HepG2 (cell line): ENCODE measurements around the gene MYBPC2. TPM values are rescaled to one million over a fixed set of nuclear protein-coding genes. Genes with fewer than 3 reads are reported as not detected.

Experiments
- HCFC1 ChIP-seq: fragments of 150-350 bp; IDR thresholded peaks from 2 replicates; pipeline ENCODE4 v1.6.1; 2014; ENCODE audit warnings: low read depth, low read length
- KDM1A ChIP-seq: IDR thresholded peaks from 2 replicates; pipeline ENCODE4 v1.6.1; 2016; ENCODE audit warnings: missing compliant biosample characterization
- KDM4B ChIP-seq: sonication (generic); formaldehyde crosslinking; IDR thresholded peaks from 2 replicates; pipeline ENCODE4 v1.4.0; 2020; ENCODE audit warnings: missing genetic modification reagents
- MED1 ChIP-seq: sonication (generic); formaldehyde crosslinking; IDR thresholded peaks from 2 replicates; pipeline ENCODE4 v1.4.0; 2020; ENCODE audit warnings: missing genetic modification reagents
- NR2F6 ChIP-seq, 2 experiments: IDR thresholded peaks; 2 replicates each; pipeline ENCODE4 v1.6.1; 2016; ENCODE audit warnings: antibody characterized with exemption in 1 of 2, mild to moderate bottlenecking in 1 of 2
- PRDM15 ChIP-seq: sonication (generic); formaldehyde crosslinking; IDR thresholded peaks from 2 replicates; pipeline ENCODE4 v1.4.0; 2020; ENCODE audit warnings: missing genetic modification reagents
- RAD51 ChIP-seq: fragments of 450-650 bp; IDR thresholded peaks from 2 replicates; pipeline ENCODE4 v1.6.1; 2016; ENCODE audit warnings: borderline replicate concordance
- SIN3B ChIP-seq: fragments of 150-350 bp; IDR thresholded peaks from 2 replicates; pipeline ENCODE4 v1.6.1; 2014; ENCODE audit warnings: low read length
- SRY ChIP-seq: sonication (generic); formaldehyde crosslinking; IDR thresholded peaks from 2 replicates; pipeline ENCODE4 v1.8.0; 2022; ENCODE audit warnings: mild to moderate bottlenecking, missing genetic modification reagents
- TRIM22 ChIP-seq: fragments of 450-650 bp; IDR thresholded peaks from 2 replicates; pipeline ENCODE4 v1.6.1; 2017
- ZBTB8A ChIP-seq: sonication (generic); formaldehyde crosslinking; IDR thresholded peaks from 2 replicates; pipeline ENCODE4 v1.4.0; 2020; ENCODE audit warnings: mild to moderate bottlenecking, low read depth, missing genetic modification reagents, borderline replicate concordance
- ZNF282 ChIP-seq: fragments of 450-650 bp; IDR thresholded peaks from 2 replicates; pipeline ENCODE4 v1.6.1; 2018; ENCODE audit not compliant: partially characterized antibody
- ZNF326 ChIP-seq: sonication (generic); formaldehyde crosslinking; IDR thresholded peaks from 2 replicates; pipeline ENCODE4 v1.4.0; 2020; ENCODE audit warnings: missing genetic modification reagents, borderline replicate concordance
- ZNF552 ChIP-seq: sonication (generic); formaldehyde crosslinking; IDR thresholded peaks from 2 replicates; pipeline ENCODE4 v1.9.0; 2022; ENCODE audit warnings: missing genetic modification reagents, mild to moderate bottlenecking, borderline replicate concordance
- polyA plus RNA-seq, 8 experiments: library from polyadenylated mRNA; depleted of rRNA in 3 of 8; stranded (reverse) in 7 of 8; unstranded in 1 of 8; fragments of >200 nt; fragmentation: Illumina TruSeq in 4 of 8; extraction: Trizol in 4 of 8; gene quantifications; 2 replicates each; pipeline versions ENCODE4 v1.2.1 to v1.2.3, GENCODE V29; 2011 to 2016; ENCODE audit warnings: low read depth in 4 of 8, missing spikeins in 1 of 8, mixed read lengths in 1 of 8; ENCODE audit not compliant: insufficient read depth in 1 of 8
- total RNA-seq, 5 experiments: library from RNA; depleted of rRNA; stranded (reverse); fragments of >200 nt; fragmentation: Illumina TruSeq; extraction: Trizol; gene quantifications; 2 replicates each; pipeline ENCODE4 v1.2.3, GENCODE V29; 2016; ENCODE audit warnings: low read depth in 1 of 5
- TF ChIP-seq, protein P1 (sequence below): sonication (generic); formaldehyde crosslinking; IDR thresholded peaks from 2 replicates; pipeline ENCODE4 v1.9.0; 2021; ENCODE audit warnings: missing genetic modification reagents, borderline replicate concordance
- TF ChIP-seq, protein P2 (sequence below): sonication (generic); formaldehyde crosslinking; IDR thresholded peaks from 2 replicates; pipeline ENCODE4 v1.5.1; 2020; ENCODE audit warnings: missing genetic modification reagents, mild to moderate bottlenecking, borderline replicate concordance
- TF ChIP-seq, protein P3 (sequence below): sonication (generic); formaldehyde crosslinking; IDR thresholded peaks from 2 replicates; pipeline ENCODE4 v1.8.0; 2022; ENCODE audit warnings: mild to moderate bottlenecking, missing genetic modification reagents, moderate library complexity
- TF ChIP-seq, protein P4 (sequence below): sonication (generic); formaldehyde crosslinking; IDR thresholded peaks from 2 replicates; pipeline ENCODE4 v1.4.0; 2020; ENCODE audit warnings: missing genetic modification reagents, borderline replicate concordance

Gene MYBPC2
- total and polyA plus RNA-seq, 2 of the 13 experiments (the other 11 are each of a cell fraction or from before 2014, with no cell fraction given), result not detected

DNA sequence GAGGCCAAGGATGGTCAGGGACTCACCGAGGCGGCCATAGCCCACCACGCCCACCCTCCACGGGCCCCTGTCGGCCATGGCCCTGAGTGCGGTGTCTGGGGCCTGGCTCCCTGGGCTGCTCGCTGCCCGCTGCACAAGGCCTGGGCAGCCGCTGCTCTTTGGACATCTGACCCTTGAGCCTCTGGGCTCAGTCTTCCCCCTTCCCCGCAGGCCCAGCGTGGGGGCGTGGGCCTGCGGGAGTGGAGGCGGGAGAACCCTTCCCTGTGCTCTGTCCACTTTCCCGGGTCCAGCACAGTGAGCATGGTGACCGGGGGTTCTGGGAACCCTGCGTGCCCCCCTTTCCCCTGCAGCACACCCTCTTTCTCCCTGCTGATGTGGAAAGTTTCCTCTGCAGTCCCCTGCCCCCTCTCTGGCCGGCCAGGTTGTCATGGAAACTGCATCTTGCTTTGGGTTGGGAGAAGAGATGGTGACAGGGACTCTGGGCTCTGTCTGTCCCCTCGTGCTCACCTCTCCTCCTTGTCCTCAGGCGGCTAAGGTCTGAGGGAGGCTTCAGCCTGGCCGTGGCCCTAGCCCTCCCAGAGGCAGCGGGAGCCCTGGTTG is 81.2 kb downstream of the MYBPC2 start, which contains the start of gene ASPDH (continued):
- TF ChIP-seq, protein P1, sequence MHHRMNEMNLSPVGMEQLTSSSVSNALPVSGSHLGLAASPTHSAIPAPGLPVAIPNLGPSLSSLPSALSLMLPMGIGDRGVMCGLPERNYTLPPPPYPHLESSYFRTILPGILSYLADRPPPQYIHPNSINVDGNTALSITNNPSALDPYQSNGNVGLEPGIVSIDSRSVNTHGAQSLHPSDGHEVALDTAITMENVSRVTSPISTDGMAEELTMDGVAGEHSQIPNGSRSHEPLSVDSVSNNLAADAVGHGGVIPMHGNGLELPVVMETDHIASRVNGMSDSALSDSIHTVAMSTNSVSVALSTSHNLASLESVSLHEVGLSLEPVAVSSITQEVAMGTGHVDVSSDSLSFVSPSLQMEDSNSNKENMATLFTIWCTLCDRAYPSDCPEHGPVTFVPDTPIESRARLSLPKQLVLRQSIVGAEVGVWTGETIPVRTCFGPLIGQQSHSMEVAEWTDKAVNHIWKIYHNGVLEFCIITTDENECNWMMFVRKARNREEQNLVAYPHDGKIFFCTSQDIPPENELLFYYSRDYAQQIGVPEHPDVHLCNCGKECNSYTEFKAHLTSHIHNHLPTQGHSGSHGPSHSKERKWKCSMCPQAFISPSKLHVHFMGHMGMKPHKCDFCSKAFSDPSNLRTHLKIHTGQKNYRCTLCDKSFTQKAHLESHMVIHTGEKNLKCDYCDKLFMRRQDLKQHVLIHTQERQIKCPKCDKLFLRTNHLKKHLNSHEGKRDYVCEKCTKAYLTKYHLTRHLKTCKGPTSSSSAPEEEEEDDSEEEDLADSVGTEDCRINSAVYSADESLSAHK, result no peak
- TF ChIP-seq ZNF552 (no peak), RAD51 (no peak), KDM4B (CRISPR knock-in tag) (no peak), ZBTB8A (CRISPR knock-in tag) (no peak), MED1 (no peak), SIN3B (no peak), TRIM22 (no peak), KDM1A (CRISPR knock-in tag) (no peak), ZNF282 (no peak), PRDM15 (CRISPR knock-in tag) (no peak), NR2F6 (IDR thresholded peaks at IDR 0.05) (no peak; the same call in 1 of the 2 replicates), NR2F6 (CRISPR knock-in tag; IDR thresholded peaks at IDR 0.05) (peak; percentile 24; the same call in 1 of the 2 replicates), ZNF326 (CRISPR knock-in tag) (no peak), HCFC1 (no peak), SRY (CRISPR knock-in tag) (no peak)
- TF ChIP-seq, protein P2, sequence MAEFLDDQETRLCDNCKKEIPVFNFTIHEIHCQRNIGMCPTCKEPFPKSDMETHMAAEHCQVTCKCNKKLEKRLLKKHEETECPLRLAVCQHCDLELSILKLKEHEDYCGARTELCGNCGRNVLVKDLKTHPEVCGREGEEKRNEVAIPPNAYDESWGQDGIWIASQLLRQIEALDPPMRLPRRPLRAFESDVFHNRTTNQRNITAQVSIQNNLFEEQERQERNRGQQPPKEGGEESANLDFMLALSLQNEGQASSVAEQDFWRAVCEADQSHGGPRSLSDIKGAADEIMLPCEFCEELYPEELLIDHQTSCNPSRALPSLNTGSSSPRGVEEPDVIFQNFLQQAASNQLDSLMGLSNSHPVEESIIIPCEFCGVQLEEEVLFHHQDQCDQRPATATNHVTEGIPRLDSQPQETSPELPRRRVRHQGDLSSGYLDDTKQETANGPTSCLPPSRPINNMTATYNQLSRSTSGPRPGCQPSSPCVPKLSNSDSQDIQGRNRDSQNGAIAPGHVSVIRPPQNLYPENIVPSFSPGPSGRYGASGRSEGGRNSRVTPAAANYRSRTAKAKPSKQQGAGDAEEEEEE (CRISPR knock-in tag), result no peak
- TF ChIP-seq, protein P3, sequence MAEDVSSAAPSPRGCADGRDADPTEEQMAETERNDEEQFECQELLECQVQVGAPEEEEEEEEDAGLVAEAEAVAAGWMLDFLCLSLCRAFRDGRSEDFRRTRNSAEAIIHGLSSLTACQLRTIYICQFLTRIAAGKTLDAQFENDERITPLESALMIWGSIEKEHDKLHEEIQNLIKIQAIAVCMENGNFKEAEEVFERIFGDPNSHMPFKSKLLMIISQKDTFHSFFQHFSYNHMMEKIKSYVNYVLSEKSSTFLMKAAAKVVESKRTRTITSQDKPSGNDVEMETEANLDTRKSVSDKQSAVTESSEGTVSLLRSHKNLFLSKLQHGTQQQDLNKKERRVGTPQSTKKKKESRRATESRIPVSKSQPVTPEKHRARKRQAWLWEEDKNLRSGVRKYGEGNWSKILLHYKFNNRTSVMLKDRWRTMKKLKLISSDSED, result no peak
- TF ChIP-seq, protein P4, sequence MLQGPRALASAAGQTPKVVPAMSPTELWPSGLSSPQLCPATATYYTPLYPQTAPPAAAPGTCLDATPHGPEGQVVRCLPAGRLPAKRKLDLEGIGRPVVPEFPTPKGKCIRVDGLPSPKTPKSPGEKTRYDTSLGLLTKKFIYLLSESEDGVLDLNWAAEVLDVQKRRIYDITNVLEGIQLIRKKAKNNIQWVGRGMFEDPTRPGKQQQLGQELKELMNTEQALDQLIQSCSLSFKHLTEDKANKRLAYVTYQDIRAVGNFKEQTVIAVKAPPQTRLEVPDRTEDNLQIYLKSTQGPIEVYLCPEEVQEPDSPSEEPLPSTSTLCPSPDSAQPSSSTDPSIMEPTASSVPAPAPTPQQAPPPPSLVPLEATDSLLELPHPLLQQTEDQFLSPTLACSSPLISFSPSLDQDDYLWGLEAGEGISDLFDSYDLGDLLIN (CRISPR knock-in tag), result no peak
